HPDE6-E6E7 (cell line): ENCODE measurements around the gene MICAL1.

Experiments used
- DNase-seq: peaks from one replicate; pipeline ENCODE4 v3.0.0; 2011; ENCODE audit warnings: missing footprints; ENCODE audit errors: extremely low spot score

The MICAL1 gene

DNA sequence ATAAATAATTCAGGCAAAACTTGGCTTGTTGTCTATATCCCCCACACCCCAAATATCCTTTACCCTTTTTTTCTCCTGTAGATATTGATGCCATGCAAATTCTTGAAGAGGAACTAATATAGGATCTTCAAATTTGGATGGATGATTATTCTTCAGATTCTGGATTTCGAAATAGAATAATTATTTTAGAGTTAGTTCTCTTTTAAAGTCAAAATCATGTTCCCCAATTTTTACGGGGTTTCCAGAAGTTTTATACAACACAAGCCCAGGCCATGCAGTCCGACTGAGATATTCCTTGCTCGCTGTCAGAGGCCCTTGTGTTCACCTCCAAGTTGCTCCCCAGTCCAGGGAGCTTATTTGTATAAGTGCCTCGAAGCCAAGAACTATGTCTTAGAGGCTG, 19.5 kb downstream of the MICAL1 start:
- DNase-seq: no peak

DNA sequence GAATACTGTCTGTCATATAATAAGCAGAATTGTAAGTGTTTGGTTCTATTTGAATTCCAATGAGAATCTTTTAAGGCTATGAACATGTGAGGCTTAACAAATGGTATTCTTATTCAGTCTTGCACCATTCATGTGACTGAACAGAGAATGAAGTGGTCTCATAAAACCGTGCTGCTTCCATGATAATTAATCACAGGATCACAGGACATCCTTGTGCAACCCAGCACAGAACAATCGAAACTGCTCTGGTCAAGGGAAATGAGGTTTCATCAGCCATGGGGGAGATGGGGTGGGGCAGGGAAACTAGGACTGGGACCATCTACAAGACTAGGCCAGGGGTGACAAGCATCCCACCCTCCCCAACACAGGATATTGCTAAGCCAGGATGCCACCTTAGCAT, 21.1 kb downstream of the MICAL1 start:
- no peak for DNase-seq

DNA sequence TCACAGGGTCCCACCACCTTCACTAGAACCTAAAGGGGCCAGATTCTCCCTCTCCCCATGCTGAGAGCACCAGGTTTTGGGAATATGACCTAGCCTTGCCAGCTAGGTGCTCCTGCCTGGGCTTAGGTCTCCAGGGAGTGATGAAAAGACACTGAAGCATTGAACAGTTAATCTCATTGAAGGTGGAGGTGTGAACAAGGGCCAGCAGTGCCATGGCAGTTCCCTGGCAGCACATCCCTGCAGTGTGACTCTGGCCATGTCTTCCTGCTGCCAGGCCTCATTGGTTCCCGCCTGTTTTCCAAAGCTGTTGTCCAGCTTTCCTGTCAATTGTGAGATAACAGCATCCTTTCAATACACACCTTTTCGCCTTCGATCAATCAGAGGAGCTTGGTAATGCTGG, 26.1 kb downstream of the MICAL1 start:
- DNase-seq: no peak

DNA sequence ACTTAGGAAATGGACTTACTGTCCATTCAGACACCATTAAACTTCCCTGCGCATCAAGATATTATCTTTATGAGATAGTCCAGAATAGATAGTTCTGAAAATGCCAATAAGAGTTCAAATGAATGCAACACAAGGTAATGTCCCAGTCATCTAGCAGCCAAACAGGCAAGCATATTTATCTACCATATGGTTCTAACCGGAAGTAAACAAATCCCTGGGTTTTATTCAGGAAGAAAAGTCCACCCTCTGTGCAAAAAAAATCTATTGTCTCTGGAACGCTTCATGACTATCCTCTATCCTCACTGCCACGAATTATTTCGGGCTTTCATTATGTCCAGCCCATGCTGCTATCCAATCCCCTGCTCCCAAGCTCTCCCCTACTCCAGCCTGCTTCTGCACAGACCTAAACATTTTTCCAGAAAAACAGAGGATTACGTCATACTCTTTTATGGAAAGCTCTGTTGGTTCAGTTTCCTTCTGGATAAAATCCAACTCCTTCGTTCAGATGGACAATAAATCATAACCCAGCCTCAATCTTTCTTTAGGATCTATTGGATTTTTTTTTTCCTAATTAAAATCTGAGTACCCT, 26.6 kb downstream of the MICAL1 start:
- DNase-seq: no peak

DNA sequence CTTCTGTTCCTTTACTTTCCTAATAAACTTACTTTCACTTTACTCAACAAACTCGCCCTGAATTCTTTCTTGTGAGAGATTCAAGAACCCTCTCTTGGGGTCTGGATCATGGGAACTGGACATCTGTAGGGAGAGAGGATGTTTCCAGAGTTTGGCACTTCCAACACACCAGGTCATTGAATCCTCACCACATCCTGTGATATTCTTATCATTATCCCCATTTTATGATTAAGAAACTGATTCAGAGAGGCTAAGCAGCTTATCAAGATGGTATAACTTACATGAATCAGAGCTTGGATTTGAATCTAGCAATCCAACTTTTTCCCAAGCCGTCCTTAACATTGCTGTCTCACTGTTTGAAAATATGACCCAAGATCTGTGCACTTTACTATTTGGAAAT, 30.6 kb downstream of the MICAL1 start:
- DNase-seq: no peak

DNA sequence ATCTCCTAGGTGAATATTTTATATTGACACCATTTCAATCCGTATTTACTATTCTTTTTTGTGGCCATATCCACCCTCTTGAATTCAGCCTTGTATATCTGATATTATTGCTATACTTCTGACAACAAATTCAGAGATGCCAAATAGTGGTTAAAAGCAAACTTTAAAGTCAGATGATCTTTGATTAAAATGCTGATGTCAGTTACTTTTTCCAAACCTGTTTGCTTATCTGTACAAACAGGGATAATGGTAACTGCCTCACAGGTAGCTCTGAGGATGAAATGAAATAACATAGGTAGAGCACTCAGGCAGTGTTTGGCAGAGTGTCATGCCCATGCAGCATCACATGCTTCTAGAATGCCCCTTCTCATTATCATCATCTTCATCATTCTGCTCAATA, 34.4 kb downstream of the MICAL1 start:
- DNase-seq: no peak

DNA sequence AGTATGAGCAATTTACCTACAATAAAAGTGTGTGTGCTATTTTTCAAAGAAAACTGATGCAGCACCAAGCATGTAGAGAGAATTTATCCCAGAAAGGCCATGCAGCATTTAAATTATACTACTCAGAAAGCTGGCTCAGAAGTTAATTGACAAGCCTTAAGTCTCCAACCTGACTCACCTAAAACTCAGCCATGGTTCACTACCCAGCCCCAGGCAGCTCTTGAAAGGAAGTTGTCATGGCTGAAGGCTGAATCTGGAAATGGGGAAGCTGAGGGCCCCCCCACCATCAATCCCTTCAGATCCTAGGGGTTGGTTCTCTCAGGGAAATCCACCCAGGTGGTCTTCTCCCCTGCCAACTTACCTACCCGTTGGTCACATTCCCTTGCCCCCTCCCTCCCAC, 34.8 kb downstream of the MICAL1 start:
- peak; percentile 47 for DNase-seq

DNA sequence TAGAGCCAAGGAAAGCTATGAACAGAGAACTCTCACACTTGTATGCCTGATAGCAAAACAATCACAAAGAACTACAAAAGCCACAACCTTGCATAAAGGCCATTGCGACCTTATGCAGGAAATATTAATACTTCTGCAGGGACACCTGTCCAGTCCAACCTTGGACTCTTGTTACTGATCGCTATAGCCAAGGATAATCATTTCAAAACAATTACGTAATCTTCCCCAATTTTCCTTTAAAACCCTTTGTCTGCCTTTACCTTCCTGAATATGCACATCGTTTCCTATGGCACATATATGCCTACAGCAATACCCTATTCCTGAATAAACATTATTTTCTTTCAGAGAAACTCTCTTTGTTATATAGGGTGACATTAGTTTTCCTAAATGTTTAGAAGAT, 37.9 kb downstream of the MICAL1 start:
- no peak for DNase-seq

DNA sequence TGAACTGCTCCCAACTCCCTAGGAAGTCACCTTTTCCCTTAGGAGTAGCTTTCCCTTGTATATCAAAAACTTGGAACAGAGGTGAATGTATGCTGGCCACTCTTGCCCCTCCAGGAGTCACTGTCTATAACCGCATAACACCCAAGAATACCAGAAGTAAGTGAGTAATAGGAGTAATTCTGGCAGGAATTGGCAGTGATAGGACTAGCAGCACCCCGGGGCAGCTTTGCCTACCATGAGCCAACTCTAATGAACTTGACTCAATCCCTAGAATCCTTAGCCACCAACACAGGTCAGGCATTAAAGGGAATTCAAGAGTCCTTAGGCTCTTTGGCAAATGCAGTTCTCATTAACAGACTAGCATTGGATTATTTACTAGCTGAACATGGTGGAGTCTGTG, 44.5 kb downstream of the MICAL1 start:
- DNase-seq: no peak

DNA sequence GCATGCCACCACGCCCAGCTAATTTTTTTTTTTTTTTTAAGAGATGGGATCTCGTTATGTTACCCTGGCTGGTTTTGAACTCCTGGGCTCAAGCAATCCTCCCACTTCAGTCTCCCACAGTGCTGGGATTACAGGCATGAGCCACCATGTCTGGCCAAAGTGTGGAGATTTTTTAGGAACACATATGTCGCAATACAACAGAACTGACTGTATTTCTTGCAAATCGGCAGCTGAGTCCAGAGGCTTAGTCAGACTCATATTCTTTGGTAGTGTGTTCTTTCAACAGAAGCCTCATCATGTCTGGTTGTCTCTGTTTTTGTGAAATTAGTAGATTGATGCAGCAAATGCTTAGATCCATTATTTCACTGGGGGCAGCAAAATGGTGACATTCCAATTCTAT, 49.4 kb downstream of the MICAL1 start:
- no peak for DNase-seq

DNA sequence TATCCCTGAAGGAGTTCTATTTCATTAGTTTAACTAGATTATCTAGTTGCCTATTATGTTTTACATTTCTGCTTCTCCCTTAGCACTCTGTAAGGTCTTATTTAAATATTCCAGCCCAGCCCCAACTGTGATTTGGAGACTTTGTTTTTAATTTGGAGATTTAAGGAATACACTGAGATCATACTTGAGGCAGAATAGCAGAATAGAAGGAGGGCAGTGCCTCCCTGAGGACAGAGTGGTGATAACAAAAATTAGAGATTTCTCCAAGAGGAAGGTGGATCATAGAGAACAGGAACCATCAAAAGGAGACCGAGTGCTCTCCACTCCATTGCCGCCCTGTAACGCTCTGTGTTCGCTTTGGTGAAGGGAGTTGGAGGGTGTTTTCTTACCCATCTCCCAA, 58.6 kb downstream of the MICAL1 start:
- no peak for DNase-seq

DNA sequence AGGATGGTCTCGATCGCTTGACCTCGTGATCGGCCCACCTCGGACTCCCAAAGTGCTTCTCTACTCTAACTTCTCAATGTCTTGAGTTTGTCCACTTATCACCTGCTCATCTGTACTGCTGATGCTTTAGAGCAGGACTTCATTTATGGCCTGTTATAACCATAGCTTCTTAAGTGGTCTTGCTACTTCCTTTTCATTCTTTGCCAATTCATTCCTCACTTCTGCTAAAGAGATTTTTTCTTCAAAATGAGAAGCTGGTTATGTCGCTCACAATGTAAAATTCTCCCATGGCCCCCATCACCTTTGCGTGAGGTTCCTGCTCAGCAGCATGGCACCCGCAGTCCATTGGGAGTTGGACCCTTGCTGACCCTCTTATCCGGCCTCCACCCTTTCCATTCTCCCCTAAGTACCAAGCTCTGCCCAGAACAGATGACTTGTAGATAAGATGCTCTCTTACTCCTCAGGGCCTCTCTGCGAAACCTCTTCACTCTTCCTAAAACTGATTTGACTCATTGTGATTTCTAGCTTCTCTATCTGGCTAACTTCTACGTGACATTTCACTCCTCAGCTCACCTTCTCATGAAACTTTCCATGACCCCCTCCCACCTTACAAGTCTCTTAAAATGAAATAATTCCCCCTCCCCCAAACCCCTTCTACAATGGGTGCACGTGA, 59.4 kb downstream of the MICAL1 start:
- DNase-seq: no peak
